HepG2 (cell line): ENCODE results near the gene PIGL.

Experiments
- EED ChIP-seq: sonication (generic); formaldehyde crosslinking; IDR thresholded peaks from 2 replicates; pipeline ENCODE4 v1.5.0; 2020; ENCODE audit warnings: mild to moderate bottlenecking, missing genetic modification reagents
- FOSL1 ChIP-seq: sonication (generic); formaldehyde crosslinking; IDR thresholded peaks from 2 replicates; pipeline ENCODE4 v1.9.0; 2021; ENCODE audit warnings: missing genetic modification reagents, borderline replicate concordance
- GABPB1 ChIP-seq: IDR thresholded peaks from 2 replicates; pipeline ENCODE4 v1.6.1; 2016; ENCODE audit warnings: mild to moderate bottlenecking, missing genetic modification reagents, moderate library complexity, missing compliant biosample characterization
- MED8 ChIP-seq: sonication (generic); formaldehyde crosslinking; IDR thresholded peaks from 2 replicates; pipeline ENCODE4 v1.8.1; 2023; ENCODE audit warnings: mild to moderate bottlenecking, missing genetic modification reagents; ENCODE audit not compliant: insufficient replicate concordance
- MTA3 ChIP-seq: sonication (generic); formaldehyde crosslinking; IDR thresholded peaks from 2 replicates; pipeline ENCODE4 v1.4.0; 2020; ENCODE audit warnings: missing genetic modification reagents
- NFIC ChIP-seq: IDR thresholded peaks from 2 replicates; pipeline ENCODE4 v1.6.1; 2012; ENCODE audit warnings: mild to moderate bottlenecking, low read length, inconsistent platforms
- POLR2AphosphoS5 ChIP-seq: IDR thresholded peaks from 2 replicates; pipeline ENCODE4 v1.6.1; 2012; ENCODE audit warnings: low read depth, low read length
- RCOR2 ChIP-seq: IDR thresholded peaks from 2 replicates; pipeline ENCODE4 v1.6.1; 2016; ENCODE audit warnings: missing biosample characterization, missing genetic modification reagents
- SMAD9 ChIP-seq: sonication (generic); formaldehyde crosslinking; IDR thresholded peaks from 2 replicates; pipeline ENCODE4 v1.5.1; 2020; ENCODE audit warnings: mild to moderate bottlenecking, missing genetic modification reagents
- ZBTB1 ChIP-seq: sonication (generic); formaldehyde crosslinking; IDR thresholded peaks from 2 replicates; pipeline ENCODE4 v1.4.0; 2020; ENCODE audit warnings: missing genetic modification reagents, borderline replicate concordance
- ZSCAN30 ChIP-seq: sonication (generic); formaldehyde crosslinking; IDR thresholded peaks from 2 replicates; pipeline ENCODE4 v1.5.0; 2020; ENCODE audit warnings: mild to moderate bottlenecking, missing genetic modification reagents
- TF ChIP-seq, protein P1 (sequence below): sonication (generic); formaldehyde crosslinking; IDR thresholded peaks from 2 replicates; pipeline ENCODE4 v1.8.0; 2022; ENCODE audit warnings: mild to moderate bottlenecking, missing genetic modification reagents
- TF ChIP-seq, protein P2 (sequence below): sonication (generic); formaldehyde crosslinking; IDR thresholded peaks from 2 replicates; pipeline ENCODE4 v1.4.0; 2020; ENCODE audit warnings: mild to moderate bottlenecking, missing genetic modification reagents
- TF ChIP-seq, protein P3 (sequence below): sonication (generic); formaldehyde crosslinking; IDR thresholded peaks from 2 replicates; pipeline ENCODE4 v1.8.0; 2022; ENCODE audit warnings: missing genetic modification reagents, mild to moderate bottlenecking, inconsistent platforms, borderline replicate concordance

GRCh38 chr17:16259926-16260325, 42.9 kb downstream of the PIGL start:
- TF ChIP-seq SMAD9 (no peak), NFIC (no peak), POLR2AphosphoS5 (no peak), ZBTB1 (no peak), MTA3 (CRISPR knock-in tag) (no peak), MED8 (CRISPR knock-in tag) (no peak), EED (CRISPR knock-in tag) (no peak), FOSL1 (CRISPR knock-in tag) (no peak), ZSCAN30 (CRISPR knock-in tag) (no peak), RCOR2 (CRISPR knock-in tag) (no peak), GABPB1 (no peak)
- TF ChIP-seq, protein P1, sequence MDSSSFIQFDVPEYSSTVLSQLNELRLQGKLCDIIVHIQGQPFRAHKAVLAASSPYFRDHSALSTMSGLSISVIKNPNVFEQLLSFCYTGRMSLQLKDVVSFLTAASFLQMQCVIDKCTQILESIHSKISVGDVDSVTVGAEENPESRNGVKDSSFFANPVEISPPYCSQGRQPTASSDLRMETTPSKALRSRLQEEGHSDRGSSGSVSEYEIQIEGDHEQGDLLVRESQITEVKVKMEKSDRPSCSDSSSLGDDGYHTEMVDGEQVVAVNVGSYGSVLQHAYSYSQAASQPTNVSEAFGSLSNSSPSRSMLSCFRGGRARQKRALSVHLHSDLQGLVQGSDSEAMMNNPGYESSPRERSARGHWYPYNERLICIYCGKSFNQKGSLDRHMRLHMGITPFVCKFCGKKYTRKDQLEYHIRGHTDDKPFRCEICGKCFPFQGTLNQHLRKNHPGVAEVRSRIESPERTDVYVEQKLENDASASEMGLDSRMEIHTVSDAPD (CRISPR knock-in tag), result no peak
- TF ChIP-seq, protein P2, sequence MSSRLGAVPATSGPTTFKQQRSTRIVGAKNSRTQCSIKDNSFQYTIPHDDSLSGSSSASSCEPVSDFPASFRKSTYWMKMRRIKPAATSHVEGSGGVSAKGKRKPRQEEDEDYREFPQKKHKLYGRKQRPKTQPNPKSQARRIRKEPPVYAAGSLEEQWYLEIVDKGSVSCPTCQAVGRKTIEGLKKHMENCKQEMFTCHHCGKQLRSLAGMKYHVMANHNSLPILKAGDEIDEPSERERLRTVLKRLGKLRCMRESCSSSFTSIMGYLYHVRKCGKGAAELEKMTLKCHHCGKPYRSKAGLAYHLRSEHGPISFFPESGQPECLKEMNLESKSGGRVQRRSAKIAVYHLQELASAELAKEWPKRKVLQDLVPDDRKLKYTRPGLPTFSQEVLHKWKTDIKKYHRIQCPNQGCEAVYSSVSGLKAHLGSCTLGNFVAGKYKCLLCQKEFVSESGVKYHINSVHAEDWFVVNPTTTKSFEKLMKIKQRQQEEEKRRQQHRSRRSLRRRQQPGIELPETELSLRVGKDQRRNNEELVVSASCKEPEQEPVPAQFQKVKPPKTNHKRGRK (CRISPR knock-in tag), result no peak
- TF ChIP-seq, protein P3, sequence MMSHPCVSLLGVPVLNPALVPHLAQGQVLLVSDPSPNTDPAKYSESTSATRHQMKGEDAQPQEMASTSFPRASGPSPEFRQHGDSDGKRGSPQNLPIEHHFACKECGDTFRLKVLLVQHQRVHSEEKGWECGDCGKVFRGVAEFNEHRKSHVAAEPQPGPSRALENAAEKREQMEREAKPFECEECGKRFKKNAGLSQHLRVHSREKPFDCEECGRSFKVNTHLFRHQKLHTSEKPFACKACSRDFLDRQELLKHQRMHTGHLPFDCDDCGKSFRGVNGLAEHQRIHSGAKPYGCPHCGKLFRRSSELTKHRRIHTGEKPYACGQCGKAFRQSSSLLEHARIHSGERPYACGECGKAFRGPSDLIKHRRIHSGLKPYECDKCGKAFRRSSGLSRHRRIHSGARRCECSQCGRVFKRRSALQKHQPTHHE (CRISPR knock-in tag), result no peak
